ENCODE data around the gene KCNJ6.

- TF ChIP-seq CTCF (IDR thresholded peaks at IDR 0.05; ENCODE audit: insufficient read depth, low read depth, low read length): no peak
- TF ChIP-seq EZH2 (IDR thresholded peaks at IDR 0.05; ENCODE audit: insufficient read depth, low read length): no peak
These were observed 217.1 kb downstream of the KCNJ6 start for GRCh38 chr21:37699024-37699775.

All from astrocyte (in vitro differentiated cells and primary cell).